AG09309 (cell line): Measurements from ENCODE around the gene NOS1.

Experiments
- DNase-seq: peaks from one replicate; pipeline ENCODE4 v3.0.0-alpha.2; 2010; ENCODE audit warnings: low read depth
- H3K4me3 ChIP-seq: 2 replicates; pipeline ENCODE4 v1.5.1; 2011; ENCODE audit warnings: mild to moderate bottlenecking, low read depth, low read length, moderate library complexity; ENCODE audit not compliant: control insufficient read depth
- TF ChIP-seq, protein P1 (sequence below): IDR thresholded peaks from 2 replicates; pipeline ENCODE4 v1.5.1; 2011; ENCODE audit warnings: mild to moderate bottlenecking, low read depth, low read length, inconsistent platforms; ENCODE audit not compliant: insufficient read depth, control insufficient read depth; ENCODE audit errors: missing control alignments

NOS1 gene

DNA sequence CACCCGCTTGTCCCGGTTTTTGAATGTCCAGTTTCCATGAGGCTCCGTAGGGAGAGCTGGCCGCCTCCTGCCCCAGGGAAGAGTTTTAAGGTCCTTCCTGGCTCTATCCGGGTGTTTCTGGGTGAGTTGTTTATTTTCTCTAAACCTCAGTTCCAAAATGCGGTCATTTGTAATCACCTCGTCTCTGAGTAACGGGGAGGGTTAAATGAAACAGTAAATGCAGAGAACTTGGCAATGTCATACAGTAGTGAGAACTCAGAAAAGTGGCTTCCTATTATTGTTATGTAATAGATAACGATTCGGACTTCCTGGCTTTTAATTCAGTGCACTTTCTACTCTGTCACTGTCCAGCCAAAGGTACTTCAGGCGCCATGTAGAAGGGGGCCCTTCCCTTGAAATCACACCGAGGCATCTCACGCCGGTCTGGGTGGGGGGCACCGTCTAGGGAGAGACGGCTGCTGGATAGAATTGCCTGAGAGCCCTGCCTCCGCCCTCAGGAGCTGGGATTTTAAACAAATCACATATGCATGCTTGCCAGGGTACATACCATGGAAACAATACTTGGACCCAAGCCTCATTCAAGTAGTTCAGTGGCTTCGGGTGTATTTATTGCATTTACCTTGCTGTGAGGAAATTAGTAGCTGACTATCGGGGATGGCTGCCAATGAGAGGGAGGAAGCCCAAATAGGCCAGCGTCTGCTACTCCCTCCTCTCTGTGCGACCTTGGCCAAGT lies 26.4 kb downstream of the NOS1 start:
- no peak overlapping the region for H3K4me3 ChIP-seq
- DNase-seq, result no peak
- TF ChIP-seq, protein P1, sequence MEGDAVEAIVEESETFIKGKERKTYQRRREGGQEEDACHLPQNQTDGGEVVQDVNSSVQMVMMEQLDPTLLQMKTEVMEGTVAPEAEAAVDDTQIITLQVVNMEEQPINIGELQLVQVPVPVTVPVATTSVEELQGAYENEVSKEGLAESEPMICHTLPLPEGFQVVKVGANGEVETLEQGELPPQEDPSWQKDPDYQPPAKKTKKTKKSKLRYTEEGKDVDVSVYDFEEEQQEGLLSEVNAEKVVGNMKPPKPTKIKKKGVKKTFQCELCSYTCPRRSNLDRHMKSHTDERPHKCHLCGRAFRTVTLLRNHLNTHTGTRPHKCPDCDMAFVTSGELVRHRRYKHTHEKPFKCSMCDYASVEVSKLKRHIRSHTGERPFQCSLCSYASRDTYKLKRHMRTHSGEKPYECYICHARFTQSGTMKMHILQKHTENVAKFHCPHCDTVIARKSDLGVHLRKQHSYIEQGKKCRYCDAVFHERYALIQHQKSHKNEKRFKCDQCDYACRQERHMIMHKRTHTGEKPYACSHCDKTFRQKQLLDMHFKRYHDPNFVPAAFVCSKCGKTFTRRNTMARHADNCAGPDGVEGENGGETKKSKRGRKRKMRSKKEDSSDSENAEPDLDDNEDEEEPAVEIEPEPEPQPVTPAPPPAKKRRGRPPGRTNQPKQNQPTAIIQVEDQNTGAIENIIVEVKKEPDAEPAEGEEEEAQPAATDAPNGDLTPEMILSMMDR, result no peak

DNA sequence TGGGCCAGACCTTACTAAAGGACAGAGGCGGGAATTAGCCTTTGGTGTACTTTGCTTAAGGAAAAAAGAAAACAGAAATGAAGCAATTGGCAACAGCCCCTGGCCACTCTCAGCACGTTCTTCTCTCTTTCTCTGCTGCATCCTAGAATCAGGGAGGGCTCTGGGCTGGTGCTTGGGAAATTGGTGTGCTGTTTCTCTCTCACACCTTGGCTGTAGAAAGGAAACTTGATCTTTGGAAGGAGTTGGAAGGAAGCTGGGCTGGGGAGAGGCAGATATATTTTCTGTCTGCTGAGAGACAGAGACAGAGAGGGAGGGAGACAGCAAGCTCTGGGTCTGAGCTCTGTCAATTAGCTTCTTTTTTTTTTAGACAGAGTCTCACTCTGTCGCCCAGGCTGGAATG lies 27.4 kb downstream of the NOS1 start:
- H3K4me3 ChIP-seq, result no peak overlapping the region
- TF ChIP-seq, protein P1, result no peak
- DNase-seq, result no peak

DNA sequence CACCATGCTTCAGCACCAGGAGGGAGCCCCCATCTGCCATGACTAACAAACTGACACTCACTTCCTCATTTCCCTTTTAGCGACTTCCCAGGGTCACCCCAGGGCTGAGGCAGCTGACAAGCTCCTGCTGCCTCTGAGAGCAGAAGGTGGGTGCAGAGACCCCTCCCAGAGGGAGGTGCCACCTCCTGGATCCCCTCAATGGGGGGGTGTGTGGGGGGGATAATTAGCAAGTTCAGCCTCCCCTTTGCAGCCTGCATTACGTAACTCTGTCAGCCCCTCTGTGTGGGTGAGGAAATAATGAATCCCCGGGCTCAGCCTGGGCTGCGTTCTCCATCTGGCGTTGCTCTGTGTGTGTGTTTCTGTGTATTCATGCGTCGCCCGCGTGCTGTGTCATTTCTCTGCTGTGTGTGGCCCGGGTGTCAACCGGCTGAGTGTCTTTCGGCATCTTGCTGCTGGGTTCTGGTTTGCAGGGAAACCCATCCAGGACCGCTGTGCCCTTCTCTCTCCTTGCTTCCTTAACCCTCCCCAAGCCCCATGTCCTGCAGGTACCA lies 28.0 kb downstream of the NOS1 start:
- TF ChIP-seq, protein P1, result no peak
- H3K4me3 ChIP-seq, result no peak overlapping the region
- no peak for DNase-seq

DNA sequence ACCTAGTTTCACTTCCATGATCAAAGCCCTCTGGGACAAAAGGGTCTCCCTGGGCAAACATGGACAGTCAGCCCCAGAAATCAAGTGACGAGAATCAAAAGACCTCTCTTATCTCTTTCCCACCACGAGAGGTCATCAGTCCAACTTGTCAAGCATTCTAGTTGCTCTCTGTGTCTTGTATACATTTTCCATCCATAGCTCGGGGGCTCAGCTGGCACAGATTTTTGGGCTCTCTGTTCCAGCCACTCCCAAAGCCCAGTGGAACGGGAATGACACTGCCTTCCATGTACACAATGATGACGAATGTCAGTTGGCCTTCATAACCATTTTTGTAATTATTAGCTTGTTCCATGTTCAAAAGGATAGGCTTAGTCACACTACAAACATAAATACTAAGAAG lies 29.7 kb downstream of the NOS1 start:
- DNase-seq, result no peak
- TF ChIP-seq, protein P1, result no peak
- no peak overlapping the region for H3K4me3 ChIP-seq

DNA sequence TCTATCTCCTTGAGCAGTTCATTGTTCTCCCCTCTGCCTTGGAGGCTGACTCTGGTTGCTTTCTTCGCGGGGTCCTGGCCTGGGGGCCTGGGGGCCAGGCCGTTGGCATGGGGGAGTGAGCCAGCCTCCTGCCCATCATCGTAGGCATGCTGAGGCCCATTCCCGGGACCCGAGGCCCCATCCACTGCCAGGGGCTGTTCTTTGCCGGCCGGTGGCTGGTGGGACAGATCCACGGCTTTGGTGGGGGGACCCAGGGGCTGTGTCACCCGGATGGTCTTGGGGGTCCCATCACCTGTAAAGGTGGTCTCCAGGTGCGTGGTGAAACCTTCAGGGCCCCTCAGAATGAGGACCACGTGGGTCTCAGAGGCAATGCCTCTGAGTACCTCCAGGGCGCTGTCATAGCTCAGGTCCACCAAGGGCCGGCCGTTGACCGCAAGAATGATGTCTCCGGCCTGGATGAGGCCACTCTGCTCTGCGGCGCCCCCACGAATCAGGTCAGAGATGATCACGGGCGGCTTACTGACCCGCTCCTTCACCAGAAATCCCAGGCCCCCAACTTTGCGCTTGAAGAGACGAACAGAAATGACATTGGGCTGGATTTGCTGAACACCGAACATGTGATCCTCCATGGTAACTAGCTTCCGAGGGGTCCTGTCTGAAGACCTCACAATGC lies 30.8 kb downstream of the NOS1 start:
- H3K4me3 ChIP-seq, result no peak overlapping the region
- TF ChIP-seq, protein P1, result no peak
- no peak for DNase-seq

DNA sequence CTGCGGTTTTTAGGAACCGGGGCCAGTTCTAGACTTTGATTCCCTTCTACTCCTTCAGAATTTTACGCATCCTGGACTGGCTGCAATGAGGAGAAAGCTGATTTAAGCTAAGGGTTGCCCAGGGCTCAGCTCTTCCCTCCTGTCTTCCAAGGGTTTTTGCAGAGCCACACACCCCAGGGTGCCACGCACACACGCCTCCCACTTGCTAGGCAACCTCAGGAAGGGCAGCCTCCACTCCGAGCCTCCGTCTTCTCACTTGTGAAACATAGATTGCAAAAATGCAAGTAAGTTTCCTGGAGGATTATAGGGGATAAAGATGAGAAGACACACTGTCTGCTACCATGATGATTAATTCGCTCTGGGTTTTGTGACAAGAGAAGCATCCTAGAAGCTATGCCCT lies 31.7 kb downstream of the NOS1 start:
- no peak overlapping the region for H3K4me3 ChIP-seq
- DNase-seq, result no peak
- TF ChIP-seq, protein P1, result no peak
